Ureter (tissue), 1 donor: ENCODE measurements around the gene WDR83. TPM values are rescaled to one million over a fixed set of nuclear protein-coding genes. Genes with fewer than 3 reads are reported as not detected.
"Not testable (repeated sequence)": the region's sequence is repeated elsewhere in the genome, so short reads cannot be mapped to it uniquely, and the experiment has no call there.

ENCODE experiments used
- DNase-seq: peaks from one replicate; pipeline ENCODE4 v3.0.0-alpha.2; 2020; ENCODE audit warnings: low spot score
- total RNA-seq: library from RNA; stranded (reverse); gene quantifications from one replicate; pipeline ENCODE4 v1.2.4, GENCODE V29; 2023
- donor health status: DM: yes; HTN: yes; CAD: no.

The WDR83 gene
- total RNA-seq, 1 donor from 2014 or later, result 11.0 TPM

DNA sequence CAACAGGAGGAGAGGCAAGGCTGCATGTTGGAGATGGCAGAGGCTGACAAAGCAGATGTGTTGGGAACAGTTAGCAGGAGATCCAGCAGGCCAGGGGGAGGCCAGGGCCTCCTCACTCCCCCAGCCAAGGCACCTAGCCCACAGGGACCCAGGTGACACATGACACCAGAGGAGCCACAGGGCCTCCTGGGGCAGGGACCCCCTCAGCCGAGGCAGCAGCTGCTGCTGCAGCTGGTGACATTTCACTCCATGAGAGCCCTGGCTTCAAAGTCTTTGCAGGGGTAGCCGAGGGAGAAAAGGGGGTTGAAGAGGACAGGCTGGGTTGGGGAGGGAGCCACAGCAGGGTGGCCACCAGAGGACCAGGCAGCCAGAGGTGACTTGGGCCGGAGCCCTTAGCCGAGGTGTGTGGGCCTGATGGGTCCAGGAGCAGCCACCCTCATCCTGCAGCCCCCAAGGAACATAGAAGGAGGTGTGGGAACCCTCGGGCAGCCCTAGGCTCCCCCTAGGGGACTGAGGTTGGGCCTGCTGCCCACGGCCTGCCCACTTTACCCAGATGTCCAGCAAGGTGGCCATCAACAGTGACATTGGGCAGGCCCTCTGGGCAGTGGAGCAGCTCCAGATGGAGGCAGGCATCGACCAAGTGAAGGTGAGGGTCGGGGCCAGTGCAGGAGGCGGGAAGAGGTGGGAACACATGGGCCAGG lies 21.0 kb downstream of the WDR83 start, which contains the start of gene GNG14:
GNG14 (plus strand) TSS at position 503 of the 701 bp plus-strand sequence; CDS start at position 554, 51 bp downstream.
- no peak for DNase-seq

GRCh38 chr19:12689012-12689411 lies 22.4 kb downstream of the WDR83 start:
- no peak for DNase-seq

DNA sequence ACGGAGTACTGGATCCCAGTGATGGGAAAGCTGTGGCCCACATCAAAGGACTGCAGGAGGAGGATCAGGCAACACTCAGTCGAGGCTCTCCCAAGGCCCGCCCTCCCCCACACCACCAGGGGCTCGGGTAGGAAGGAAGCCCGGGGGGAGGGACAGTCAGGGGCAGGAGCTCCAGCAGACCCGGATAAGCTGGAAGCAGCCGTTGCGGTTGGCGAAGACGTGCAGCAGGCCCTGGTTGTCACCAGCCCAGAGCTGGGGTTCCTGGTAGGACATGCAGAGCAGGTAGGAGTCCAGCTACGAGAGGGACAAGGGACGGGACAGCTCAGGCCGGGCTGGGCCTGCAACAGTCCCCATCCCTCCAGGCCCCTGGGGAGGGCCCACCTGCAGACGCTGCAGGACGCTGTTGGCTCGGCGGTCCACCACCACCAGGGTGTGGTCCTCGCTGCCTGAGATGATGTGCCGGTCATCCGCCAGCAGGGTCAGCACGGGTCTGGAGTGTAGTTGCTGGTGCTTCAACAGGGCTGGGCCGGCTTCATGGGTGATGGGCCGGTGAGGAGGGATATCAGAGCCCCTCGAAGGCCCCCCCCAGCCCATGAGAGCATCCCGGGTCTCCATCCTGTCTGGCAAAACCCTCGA lies 23.1 kb downstream of the WDR83 start:
- DNase-seq, result no peak

- DNase-seq, result no peak
Observed at GRCh38 chr19:12692960-12693359, 26.4 kb downstream of the WDR83 start.

DNA sequence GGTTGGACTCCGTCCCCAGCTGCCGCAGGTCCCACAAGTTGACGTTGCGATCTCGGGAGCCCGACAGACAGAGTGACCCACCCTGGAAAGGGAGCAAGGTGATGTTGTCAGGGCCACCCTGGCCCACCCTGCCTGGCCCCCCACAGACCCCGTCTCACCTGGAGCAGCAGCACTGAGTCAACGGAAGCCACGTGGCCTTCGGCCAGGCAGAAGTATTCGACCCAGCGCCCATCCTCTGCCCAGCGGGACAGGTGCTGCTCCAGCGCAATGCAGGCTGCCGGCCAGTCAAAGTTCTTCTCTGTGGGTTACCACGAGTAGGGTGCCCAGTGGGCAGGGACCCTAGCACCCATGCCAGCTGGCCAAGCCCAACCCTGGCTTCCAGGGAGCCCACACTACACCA lies 28.0 kb downstream of the WDR83 start:
- no peak for DNase-seq

DNA sequence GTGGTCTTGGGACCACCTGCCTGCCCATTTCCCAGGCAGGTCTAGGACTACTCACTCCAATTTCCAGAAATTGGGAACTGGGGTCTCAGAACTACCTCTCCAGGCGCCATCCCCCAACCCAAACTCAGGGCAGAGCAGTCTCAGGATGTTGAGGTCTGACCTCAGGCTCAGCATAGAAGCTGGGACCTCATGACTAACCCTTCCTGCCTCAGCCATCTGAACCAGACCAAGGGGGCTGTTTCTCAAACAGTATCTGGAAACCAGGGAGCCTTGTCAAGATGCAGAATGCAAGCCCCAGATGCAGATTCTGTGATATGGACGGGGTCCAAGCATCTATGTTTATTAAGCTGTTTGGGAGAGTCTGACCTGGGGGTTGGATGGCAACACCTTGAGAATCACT lies 28.5 kb downstream of the WDR83 start:
- DNase-seq, result no peak

DNA sequence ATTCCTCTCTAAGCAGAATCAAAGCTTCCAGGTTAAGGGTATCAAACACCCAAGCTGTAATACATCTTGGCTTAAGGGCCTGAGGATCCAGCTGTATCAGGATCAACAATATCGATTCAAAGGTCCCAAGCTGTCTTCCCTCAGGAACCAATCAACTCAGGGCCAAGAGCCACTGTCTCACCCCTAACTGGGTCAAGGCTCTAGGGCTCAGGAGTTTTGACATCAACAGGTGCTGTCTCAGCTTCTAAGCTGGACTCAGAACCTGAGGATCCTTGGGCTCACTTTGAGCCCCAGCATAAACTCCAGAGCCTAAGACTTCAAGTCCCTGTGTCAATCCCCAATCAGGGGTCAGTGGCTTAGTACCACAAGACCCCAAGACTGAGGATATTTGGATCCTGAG lies 28.9 kb downstream of the WDR83 start:
- no peak for DNase-seq

- DNase-seq, result no peak
Observed at GRCh38 chr19:12695997-12696365, 29.4 kb downstream of the WDR83 start.

- DNase-seq, result peak; percentile 97
Observed at GRCh38 chr19:12696366-12697335, 30.0 kb downstream of the WDR83 start, which contains the start of gene FBXW9. Gene FBXW9, minus strand, starts transcription at chr19:12696631. Its CDS starts 50 bp downstream, at chr19:12696581.

- not testable (repeated sequence) for DNase-seq
Observed at GRCh38 chr19:12697425-12697824, 30.8 kb downstream of the WDR83 start.

DNA sequence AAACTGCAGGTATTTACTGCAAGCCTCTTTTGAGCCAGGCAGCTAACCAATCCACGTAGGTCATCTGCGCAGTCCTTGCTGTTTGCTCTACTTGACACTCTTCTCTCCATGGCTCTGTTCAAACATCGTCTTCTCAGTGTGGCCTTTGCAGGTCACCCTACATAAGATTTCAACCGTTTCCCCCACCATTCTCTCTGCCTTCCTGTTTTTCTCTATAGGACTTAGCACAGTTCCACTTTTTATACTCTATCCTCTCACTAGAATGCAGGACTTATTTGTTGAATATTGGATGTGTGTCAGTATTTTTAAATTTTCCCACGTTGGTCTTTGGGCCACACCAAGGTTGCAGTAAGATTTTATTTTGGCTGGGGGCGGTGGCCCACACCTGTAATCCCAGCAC lies 31.5 kb downstream of the WDR83 start:
- DNase-seq, result no peak

GRCh38 chr19:12701596-12702282 lies 35.1 kb downstream of the WDR83 start:
- no peak for DNase-seq

GRCh38 chr19:12703046-12703445 lies 36.4 kb downstream of the WDR83 start:
- DNase-seq, result no peak

GRCh38 chr19:12705169-12705568 lies 38.6 kb downstream of the WDR83 start:
- DNase-seq, result no peak

DNA sequence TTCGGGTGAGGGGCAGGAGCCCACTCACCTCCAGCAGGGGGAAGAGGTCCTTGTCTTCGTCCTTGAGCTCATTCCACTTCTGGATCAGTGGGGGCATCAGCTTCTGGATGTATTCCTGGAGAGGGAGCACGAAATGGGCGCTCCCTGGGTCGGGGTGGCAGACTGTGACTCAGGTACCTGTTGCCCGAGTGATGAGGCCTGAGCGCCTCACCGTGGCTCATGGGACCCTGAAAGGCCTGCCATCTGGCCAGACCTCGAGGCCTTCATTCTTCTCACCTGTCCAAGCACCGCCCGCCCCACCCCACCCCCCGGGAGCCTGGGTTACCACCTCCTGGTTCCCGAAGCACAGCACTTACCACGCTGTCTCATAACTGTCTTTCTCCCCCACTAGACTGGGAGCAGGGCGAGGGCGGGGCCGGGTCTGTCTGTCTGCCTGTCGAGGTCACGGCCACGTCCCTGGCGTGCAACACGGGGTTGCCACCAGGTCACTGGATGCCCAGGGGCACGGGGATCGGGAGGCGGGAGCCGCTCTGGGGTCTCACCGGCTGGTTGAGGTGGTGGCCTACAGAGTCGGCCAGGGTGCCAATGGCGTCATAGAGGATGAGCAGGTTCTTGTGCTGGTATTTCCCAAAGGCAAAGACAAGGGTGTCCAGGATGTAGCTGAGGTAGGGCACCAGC lies 39.2 kb downstream of the WDR83 start:
- DNase-seq, result no peak

- DNase-seq, result no peak
Observed at GRCh38 chr19:12706332-12706718, 39.7 kb downstream of the WDR83 start.

GRCh38 chr19:12708641-12709040 lies 42.0 kb downstream of the WDR83 start:
- DNase-seq, result no peak

GRCh38 chr19:12711187-12711586 lies 44.6 kb downstream of the WDR83 start:
- no peak for DNase-seq

GRCh38 chr19:12712077-12712476 lies 45.5 kb downstream of the WDR83 start:
- DNase-seq, result not testable (repeated sequence)

- not testable (repeated sequence) for DNase-seq
Observed at GRCh38 chr19:12713304-12713703, 46.7 kb downstream of the WDR83 start.

- DNase-seq, result no peak
Observed at GRCh38 chr19:12715102-12715501, 48.5 kb downstream of the WDR83 start.
